OCI-LY7 (cell line): ENCODE measurements around the gene SHISA4. TPM values are rescaled to one million over a fixed set of nuclear protein-coding genes. Genes with fewer than 3 reads are reported as not detected.

Experiments
- BruUV-seq: library from RNA; stranded (reverse); fragments of 400-500 nt; replicated peaks from 2 replicates; lab custom pipeline; 2021; lab: Mats Ljungman, UMichigan
- CTCF ChIA-PET: fragments of 300-600 bp; sonication (Branson Sonifier 250); formaldehyde crosslinking; loops from one replicate; lab custom pipeline; 2022; ENCODE audit warnings: antibody characterized with exemption; ENCODE audit not compliant: unreplicated experiment; lab: Charles Lee
- POLR2A ChIA-PET: fragments of 300-600 bp; sonication (Branson Sonifier 250); formaldehyde crosslinking; loops from one replicate; lab custom pipeline; 2022; ENCODE audit warnings: antibody characterized with exemption; lab: Charles Lee
- DNase-seq: peaks from one replicate; pipeline ENCODE4 v3.0.0-alpha.2; 2015; ENCODE audit warnings: low spot score
- H2AFZ ChIP-seq: fragments of 200-600 bp; sonication (generic), shearing (Covaris generic); 2 replicates; pipeline ENCODE4 v1.6.1; 2014; ENCODE audit warnings: mild to moderate bottlenecking, antibody characterized with exemption, low read length, moderate library complexity
- H3K27ac ChIP-seq: fragments of 200-600 bp; sonication (generic); 2 replicates; pipeline ENCODE4 v1.5.1; 2014; ENCODE audit warnings: mixed run types, low read depth, mild to moderate bottlenecking, moderate library complexity, low read length, inconsistent platforms; ENCODE audit not compliant: poor library complexity, severe bottlenecking
- H3K36me3 ChIP-seq: fragments of 200-600 bp; sonication (generic); 2 replicates; pipeline ENCODE4 v1.6.1; 2014; ENCODE audit warnings: mild to moderate bottlenecking, antibody characterized with exemption, low read length, moderate library complexity, mixed read lengths; ENCODE audit not compliant: insufficient read depth
- H3K4me1 ChIP-seq: fragments of 200-600 bp; sonication (generic); 2 replicates; pipeline ENCODE4 v1.5.1; 2014; ENCODE audit warnings: mild to moderate bottlenecking, low read length; ENCODE audit not compliant: insufficient read depth, poor library complexity, severe bottlenecking
- H3K4me2 ChIP-seq: fragments of 200-600 bp; sonication (generic); 2 replicates; pipeline ENCODE4 v1.6.1; 2014; ENCODE audit warnings: mild to moderate bottlenecking, low read length
- H3K4me3 ChIP-seq: fragments of 200-600 bp; sonication (generic); 2 replicates; pipeline ENCODE4 v1.5.1; 2014; ENCODE audit warnings: mild to moderate bottlenecking, low read depth, low read length; ENCODE audit not compliant: poor library complexity, severe bottlenecking
- H3K79me2 ChIP-seq: fragments of 200-600 bp; sonication (generic); 2 replicates; pipeline ENCODE4 v1.6.1; 2016; ENCODE audit warnings: low read depth, mild to moderate bottlenecking, low read length, moderate library complexity, mixed read lengths; ENCODE audit not compliant: insufficient read depth
- H3K9me2 ChIP-seq: fragments of 200-600 bp; sonication (generic); 2 replicates; pipeline ENCODE4 v1.6.1; 2016; ENCODE audit warnings: mild to moderate bottlenecking, low read length, mixed read lengths; ENCODE audit not compliant: insufficient read depth
- H3K9me3 ChIP-seq: fragments of 200-600 bp; sonication (generic); 2 replicates; pipeline ENCODE4 v1.6.1; 2014; ENCODE audit warnings: mild to moderate bottlenecking, mixed run types, low read length, mixed read lengths
- H4K20me1 ChIP-seq: fragments of 200-600 bp; sonication (generic); 2 replicates; pipeline ENCODE4 v1.6.1; 2014; ENCODE audit warnings: mild to moderate bottlenecking, antibody characterized with exemption, low read length, moderate library complexity, mixed read lengths; ENCODE audit not compliant: insufficient read depth
- CTCF ChIP-seq: fragments of 200-600 bp; sonication (generic); conservative IDR thresholded peaks from 2 replicates; pipeline ENCODE4 v1.5.1; 2014; ENCODE audit warnings: mild to moderate bottlenecking, antibody characterized with exemption, low read length, moderate library complexity, mixed read lengths
- EZH2phosphoT487 ChIP-seq: fragments of 200-600 bp; sonication (generic); IDR thresholded peaks from 2 replicates; pipeline ENCODE4 v1.6.1; 2018; ENCODE audit warnings: low read depth, borderline replicate concordance, mild to moderate bottlenecking, mixed run types, antibody characterized with exemption, low read length, moderate library complexity, mixed read lengths
- intact Hi-C: fragments of 100-400 bp; cut with micrococcal nuclease; formaldehyde crosslinking; loops from one replicate; pipeline ENCODE4 v1.10.0; 2022; ENCODE audit not compliant: unreplicated experiment
- total RNA-seq, 2 experiments: library from RNA; depleted of rRNA in 1 of 2; stranded (reverse); fragments of >200 nt in 1 of 2; shearing (Covaris generic) in 1 of 2; gene quantifications; 2 replicates each; pipeline ENCODE4 v1.2.3, GENCODE V29; 2014 to 2022

The SHISA4 gene
- total RNA-seq, 2 experiments from 2014 or later: not detected

- no peak for DNase-seq
- TF ChIP-seq CTCF: no peak
- no peak for TF ChIP-seq EZH2phosphoT487
- Histone ChIP-seq H3K79me2 (no peaks in the 10 kb centered on the region), H3K27ac (no peak overlapping the region), H3K4me2 (no peak overlapping the region), H3K4me1 (no peaks in the 10 kb centered on the region), H3K36me3 (no peaks in the 10 kb centered on the region), H2AFZ (no peak overlapping the region), H3K4me3 (no peak overlapping the region), H3K9me3 (no peaks in the 10 kb centered on the region), H4K20me1 (no peaks in the 10 kb centered on the region), H3K9me2 (no peaks in the 10 kb centered on the region)
- POLR2A ChIA-PET: interaction anchor here (0.9 to 1.3 kb wide), 3 partner anchors 9 to 76 kb away, joined by 3 to 4 read pairs (median 3); no protein-coding TSS in a partner anchor
- no TSS peak for BruUV-seq
- CTCF ChIA-PET: no interaction called here
- intact Hi-C loops: no loop called here
These were observed 2.4 kb upstream of the SHISA4 start for GRCh38 chr1:201886103-201886885.

GRCh38 chr1:201887116-201887866, 1.4 kb upstream of the SHISA4 start:
- BruUV-seq: no TSS peak
- Histone ChIP-seq H3K36me3 (no peaks in the 10 kb centered on the region), H4K20me1 (no peaks in the 10 kb centered on the region), H3K4me2 (no peak overlapping the region), H3K9me2 (no peaks in the 10 kb centered on the region), H3K4me1 (no peaks in the 10 kb centered on the region), H3K27ac (no peak overlapping the region), H3K4me3 (no peak overlapping the region), H3K9me3 (no peaks in the 10 kb centered on the region), H3K79me2 (no peaks in the 10 kb centered on the region), H2AFZ (no peak overlapping the region)
- intact Hi-C loops: no loop called here
- POLR2A ChIA-PET: interaction anchor here (0.9 to 1.3 kb wide), 3 partner anchors 8 to 75 kb away, joined by 3 to 4 read pairs (median 3); no protein-coding TSS in a partner anchor
- CTCF ChIA-PET: no interaction called here
- DNase-seq: no peak
- TF ChIP-seq CTCF: no peak
- no peak for TF ChIP-seq EZH2phosphoT487
